ENCODE measurements around the gene BRD3OS.

DNA sequence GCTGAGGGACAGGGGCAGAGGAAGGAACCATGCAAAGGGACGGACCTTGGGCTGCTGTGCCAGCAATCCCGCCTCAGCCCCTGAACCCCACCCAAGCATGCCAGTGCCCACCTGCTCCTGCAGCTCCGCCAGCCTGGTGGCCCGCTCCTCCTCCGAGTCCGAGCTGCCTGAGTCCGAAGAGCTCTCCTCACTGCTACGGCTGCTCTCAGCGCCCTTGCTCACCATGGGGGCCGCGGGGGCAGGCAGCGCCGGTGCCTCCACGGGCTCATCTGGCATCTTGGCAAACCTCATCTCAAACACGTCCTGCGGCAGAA lies 16.3 kb downstream of the BRD3OS start:
- TF ChIP-seq, protein P1, sequence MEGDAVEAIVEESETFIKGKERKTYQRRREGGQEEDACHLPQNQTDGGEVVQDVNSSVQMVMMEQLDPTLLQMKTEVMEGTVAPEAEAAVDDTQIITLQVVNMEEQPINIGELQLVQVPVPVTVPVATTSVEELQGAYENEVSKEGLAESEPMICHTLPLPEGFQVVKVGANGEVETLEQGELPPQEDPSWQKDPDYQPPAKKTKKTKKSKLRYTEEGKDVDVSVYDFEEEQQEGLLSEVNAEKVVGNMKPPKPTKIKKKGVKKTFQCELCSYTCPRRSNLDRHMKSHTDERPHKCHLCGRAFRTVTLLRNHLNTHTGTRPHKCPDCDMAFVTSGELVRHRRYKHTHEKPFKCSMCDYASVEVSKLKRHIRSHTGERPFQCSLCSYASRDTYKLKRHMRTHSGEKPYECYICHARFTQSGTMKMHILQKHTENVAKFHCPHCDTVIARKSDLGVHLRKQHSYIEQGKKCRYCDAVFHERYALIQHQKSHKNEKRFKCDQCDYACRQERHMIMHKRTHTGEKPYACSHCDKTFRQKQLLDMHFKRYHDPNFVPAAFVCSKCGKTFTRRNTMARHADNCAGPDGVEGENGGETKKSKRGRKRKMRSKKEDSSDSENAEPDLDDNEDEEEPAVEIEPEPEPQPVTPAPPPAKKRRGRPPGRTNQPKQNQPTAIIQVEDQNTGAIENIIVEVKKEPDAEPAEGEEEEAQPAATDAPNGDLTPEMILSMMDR (IDR thresholded peaks at IDR 0.05; ENCODE audit: low read depth, low read length) = no peak
- no peak for TF ChIP-seq EZH2phosphoT487 (IDR thresholded peaks at IDR 0.05; ENCODE audit: low read depth)

All from OCI-LY3 (cell line).